Endothelial cell (in vitro differentiated cells): ENCODE data around the gene EML4. TPM values are rescaled to one million over a fixed set of nuclear protein-coding genes. Genes with fewer than 3 reads are reported as not detected.

Experiments used
- DNase-seq: peaks from one replicate; pipeline ENCODE4 v3.0.0; 2021; ENCODE audit warnings: low spot score
- H3K27ac Mint-ChIP-seq: one replicate; pipeline ENCODE4 v1.8.0; 2021; ENCODE audit warnings: mixed read lengths, inconsistent platforms; ENCODE audit not compliant: unreplicated experiment
- H3K27me3 Mint-ChIP-seq: one replicate; pipeline ENCODE4 v1.8.0; 2021; ENCODE audit warnings: mild to moderate bottlenecking, moderate library complexity, mixed read lengths, inconsistent platforms; ENCODE audit not compliant: unreplicated experiment
- H3K36me3 Mint-ChIP-seq: one replicate; pipeline ENCODE4 v1.8.0; 2021; ENCODE audit warnings: mild to moderate bottlenecking, low read depth, mixed read lengths, inconsistent platforms; ENCODE audit not compliant: unreplicated experiment
- H3K4me1 Mint-ChIP-seq: one replicate; pipeline ENCODE4 v1.8.0; 2021; ENCODE audit warnings: mild to moderate bottlenecking, mixed read lengths, inconsistent platforms; ENCODE audit not compliant: unreplicated experiment
- H3K4me3 Mint-ChIP-seq: one replicate; pipeline ENCODE4 v1.8.0; 2021; ENCODE audit warnings: mild to moderate bottlenecking, mixed read lengths, inconsistent platforms; ENCODE audit not compliant: unreplicated experiment
- H3K9me3 Mint-ChIP-seq: one replicate; pipeline ENCODE4 v1.8.0; 2021; ENCODE audit warnings: mixed read lengths, inconsistent platforms; ENCODE audit not compliant: unreplicated experiment
- total RNA-seq: library from RNA; stranded (reverse); fragmentation: NEBNext Ultra II Directional; extraction: Animal tissue kit (Norgen Biotek cat#: 25700); gene quantifications from one replicate; pipeline ENCODE4 v1.2.1, GENCODE V29; 2021; ENCODE audit not compliant: unreplicated experiment
- TF ChIP-seq, protein P1 (sequence below): fragments of 200-600 bp; sonication (generic); IDR thresholded peaks from one replicate; pipeline ENCODE4 v1.5.0; 2021; ENCODE audit warnings: antibody characterized with exemption; ENCODE audit not compliant: unreplicated experiment

The EML4 gene
- total RNA-seq, 1 donor from 2014 or later = 49.7 TPM

GRCh38 chr2:42184346-42184745 lies 15.2 kb downstream of the EML4 start:
- Mint-ChIP-seq H3K9me3 (no peaks in the 10 kb centered on the region), H3K27ac (no peak overlapping the region), H3K36me3 (no peaks in the 10 kb centered on the region), H3K27me3 (no peaks in the 10 kb centered on the region), H3K4me1 (no peaks in the 10 kb centered on the region), H3K4me3 (no peak overlapping the region)
- TF ChIP-seq, protein P1, sequence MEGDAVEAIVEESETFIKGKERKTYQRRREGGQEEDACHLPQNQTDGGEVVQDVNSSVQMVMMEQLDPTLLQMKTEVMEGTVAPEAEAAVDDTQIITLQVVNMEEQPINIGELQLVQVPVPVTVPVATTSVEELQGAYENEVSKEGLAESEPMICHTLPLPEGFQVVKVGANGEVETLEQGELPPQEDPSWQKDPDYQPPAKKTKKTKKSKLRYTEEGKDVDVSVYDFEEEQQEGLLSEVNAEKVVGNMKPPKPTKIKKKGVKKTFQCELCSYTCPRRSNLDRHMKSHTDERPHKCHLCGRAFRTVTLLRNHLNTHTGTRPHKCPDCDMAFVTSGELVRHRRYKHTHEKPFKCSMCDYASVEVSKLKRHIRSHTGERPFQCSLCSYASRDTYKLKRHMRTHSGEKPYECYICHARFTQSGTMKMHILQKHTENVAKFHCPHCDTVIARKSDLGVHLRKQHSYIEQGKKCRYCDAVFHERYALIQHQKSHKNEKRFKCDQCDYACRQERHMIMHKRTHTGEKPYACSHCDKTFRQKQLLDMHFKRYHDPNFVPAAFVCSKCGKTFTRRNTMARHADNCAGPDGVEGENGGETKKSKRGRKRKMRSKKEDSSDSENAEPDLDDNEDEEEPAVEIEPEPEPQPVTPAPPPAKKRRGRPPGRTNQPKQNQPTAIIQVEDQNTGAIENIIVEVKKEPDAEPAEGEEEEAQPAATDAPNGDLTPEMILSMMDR = no peak
- no peak for DNase-seq

DNA sequence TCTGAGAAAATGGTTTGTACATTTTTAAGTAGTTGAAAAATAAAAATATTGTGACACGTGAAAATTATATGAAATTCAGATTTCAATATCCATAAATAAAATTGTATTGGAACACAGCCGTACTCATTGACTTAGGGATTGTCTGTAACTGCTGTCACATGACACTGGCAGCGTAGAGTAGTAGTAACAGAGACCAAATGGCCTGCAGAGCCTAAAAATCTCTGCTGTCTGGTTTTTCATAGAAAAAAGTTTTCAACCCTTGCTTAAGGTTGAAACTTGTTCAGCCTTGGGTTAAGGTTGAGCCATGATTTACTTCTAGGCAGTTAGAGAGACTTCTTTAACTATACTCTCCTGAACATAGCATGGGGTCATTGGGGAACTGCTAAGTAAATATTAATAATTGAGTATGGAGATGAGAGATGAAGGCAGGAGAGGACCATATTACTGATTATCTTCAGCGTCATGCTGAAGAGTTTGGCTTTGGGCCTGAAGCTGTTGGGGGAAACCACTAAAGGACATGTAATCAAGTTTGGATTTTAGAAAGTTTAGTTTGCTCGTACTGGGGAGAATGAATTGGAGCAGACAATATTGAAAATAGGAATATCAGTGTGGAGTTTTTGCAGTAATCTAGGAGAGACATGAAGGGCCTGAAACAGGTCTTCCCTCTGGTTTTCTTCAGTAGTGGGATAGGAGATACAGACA lies 16.2 kb downstream of the EML4 start:
- H3K4me3 Mint-ChIP-seq = no peak overlapping the region
- H3K4me1 Mint-ChIP-seq = no peaks in the 10 kb centered on the region
- no peaks in the 10 kb centered on the region for H3K36me3 Mint-ChIP-seq
- H3K27me3 Mint-ChIP-seq = no peaks in the 10 kb centered on the region
- no peak for DNase-seq
- no peaks in the 10 kb centered on the region for H3K9me3 Mint-ChIP-seq
- TF ChIP-seq, protein P1 = no peak
- H3K27ac Mint-ChIP-seq = no peak overlapping the region

GRCh38 chr2:42186366-42186765 lies 17.2 kb downstream of the EML4 start:
- Mint-ChIP-seq H3K27ac (no peak overlapping the region), H3K9me3 (no peaks in the 10 kb centered on the region), H3K36me3 (no peaks in the 10 kb centered on the region), H3K4me1 (no peaks in the 10 kb centered on the region), H3K4me3 (no peak overlapping the region), H3K27me3 (no peaks in the 10 kb centered on the region)
- TF ChIP-seq, protein P1 = no peak
- no peak for DNase-seq

DNA sequence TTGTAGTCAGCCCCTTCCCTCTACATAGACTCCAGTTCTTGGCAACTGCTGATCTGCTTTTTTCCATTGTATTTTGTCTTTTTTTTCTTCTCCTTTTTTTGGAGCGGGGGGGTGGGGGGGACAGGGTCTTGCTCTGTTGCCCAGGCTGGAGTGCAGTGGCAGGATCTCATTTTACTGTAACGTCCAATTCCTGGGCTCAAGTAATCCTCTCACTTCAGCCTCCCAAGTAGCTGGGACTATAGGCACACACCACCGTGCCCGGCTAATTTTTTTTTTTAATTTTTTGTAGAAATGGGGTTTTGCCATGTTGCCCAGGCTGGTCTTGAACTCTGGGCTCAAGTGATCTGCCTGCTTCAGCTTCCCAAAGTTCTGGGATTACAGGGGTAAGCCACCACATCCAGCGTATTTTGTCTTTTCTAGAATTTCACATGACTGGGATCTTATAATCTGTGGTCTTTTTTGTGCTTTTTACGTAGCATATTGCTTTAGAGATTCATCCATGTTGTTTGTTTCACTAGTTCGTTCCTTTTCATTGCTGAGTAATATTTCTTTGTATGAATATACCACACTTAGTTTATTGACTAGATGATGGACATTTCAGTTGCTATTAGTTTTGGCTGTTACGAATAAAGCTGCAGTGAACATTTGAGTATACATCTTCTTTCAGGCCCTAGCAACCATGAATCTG lies 17.9 kb downstream of the EML4 start:
- no peak overlapping the region for H3K4me3 Mint-ChIP-seq
- TF ChIP-seq, protein P1 = no peak

DNA sequence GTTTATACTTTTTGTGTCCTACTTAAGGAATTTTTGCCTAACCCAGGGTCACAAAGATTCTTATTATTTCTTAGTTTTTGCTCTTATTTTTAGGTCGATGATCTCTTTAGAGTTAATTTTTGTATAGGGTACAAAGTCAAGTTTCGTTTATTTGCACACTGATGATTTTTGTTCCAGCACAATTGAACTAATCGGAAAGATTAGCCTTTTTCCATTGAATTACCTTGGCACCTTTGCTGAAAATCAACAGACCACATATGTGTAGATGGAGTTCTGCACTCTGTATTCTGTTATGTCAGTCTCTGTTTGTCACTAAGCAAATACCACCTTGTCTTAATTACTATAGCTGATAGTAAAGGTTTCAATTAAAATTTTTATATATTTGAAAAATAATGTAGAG lies 18.7 kb downstream of the EML4 start:
- Mint-ChIP-seq H3K27me3 (no peaks in the 10 kb centered on the region), H3K27ac (no peak overlapping the region), H3K4me3 (no peak overlapping the region), H3K9me3 (no peaks in the 10 kb centered on the region), H3K4me1 (no peaks in the 10 kb centered on the region), H3K36me3 (no peaks in the 10 kb centered on the region)
- TF ChIP-seq, protein P1 = no peak
- no peak for DNase-seq

More for the DNA sequence above, 17.9 kb downstream of the EML4 start:
- DNase-seq = no peak
- Mint-ChIP-seq H3K9me3 (no peaks in the 10 kb centered on the region), H3K27ac (no peak overlapping the region), H3K27me3 (no peaks in the 10 kb centered on the region), H3K36me3 (no peaks in the 10 kb centered on the region), H3K4me1 (no peaks in the 10 kb centered on the region)
